GM18907 (cell line): Measurements from ENCODE around the gene MOGAT3.

Source experiments
- ATAC-seq: cut with Tn5 transposase; IDR thresholded peaks from one replicate; pipeline ENCODE4 v1.9.1; 2021; ENCODE audit warnings: mild to moderate bottlenecking, moderate library complexity; ENCODE audit not compliant: unreplicated experiment

The MOGAT3 gene

GRCh38 chr7:101163279-101164070, 37.4 kb downstream of the MOGAT3 start:
- no peak for ATAC-seq

GRCh38 chr7:101162551-101163278, 38.1 kb downstream of the MOGAT3 start:
- ATAC-seq, result no peak

DNA sequence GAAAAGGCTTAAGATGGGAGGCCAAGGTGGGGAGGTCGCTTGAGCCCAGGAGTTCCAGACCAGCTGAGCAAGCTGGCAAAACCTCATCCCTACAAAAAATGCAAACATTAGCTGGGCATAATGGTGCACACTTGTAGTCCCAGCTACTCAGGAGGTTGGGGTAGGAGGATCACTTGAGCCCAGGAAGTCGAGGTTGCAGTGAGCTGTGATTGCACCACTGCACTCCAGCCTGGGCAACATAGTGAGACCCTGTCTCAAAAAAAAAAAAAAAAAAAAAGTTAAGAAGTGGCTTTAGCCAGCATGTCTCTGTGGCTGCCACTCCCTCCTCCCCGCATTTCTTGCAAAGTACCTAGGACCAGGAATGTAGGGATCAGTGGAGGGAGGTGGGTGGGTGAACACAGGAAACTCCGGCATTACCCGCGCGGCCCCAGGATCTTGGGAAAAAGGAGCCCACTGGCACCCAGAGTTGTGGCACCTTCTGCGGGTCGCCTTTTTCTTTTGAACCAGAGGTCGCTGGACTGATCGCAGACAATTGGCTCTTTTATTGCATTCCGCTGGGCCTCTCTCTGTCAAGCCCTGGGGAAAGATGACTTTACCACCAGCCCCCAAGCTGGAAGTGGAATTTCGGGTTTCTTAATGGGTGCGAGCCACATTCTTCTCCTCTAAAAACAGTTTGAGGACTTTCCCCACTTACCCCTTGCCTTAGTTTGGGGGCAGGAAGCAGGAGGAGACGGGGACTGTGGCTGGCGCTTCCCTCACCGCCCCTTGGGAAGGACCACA, 39.0 kb downstream of the MOGAT3 start:
- no peak for ATAC-seq

- no peak for ATAC-seq
Observed at GRCh38 chr7:101160910-101161309, 39.9 kb downstream of the MOGAT3 start.

DNA sequence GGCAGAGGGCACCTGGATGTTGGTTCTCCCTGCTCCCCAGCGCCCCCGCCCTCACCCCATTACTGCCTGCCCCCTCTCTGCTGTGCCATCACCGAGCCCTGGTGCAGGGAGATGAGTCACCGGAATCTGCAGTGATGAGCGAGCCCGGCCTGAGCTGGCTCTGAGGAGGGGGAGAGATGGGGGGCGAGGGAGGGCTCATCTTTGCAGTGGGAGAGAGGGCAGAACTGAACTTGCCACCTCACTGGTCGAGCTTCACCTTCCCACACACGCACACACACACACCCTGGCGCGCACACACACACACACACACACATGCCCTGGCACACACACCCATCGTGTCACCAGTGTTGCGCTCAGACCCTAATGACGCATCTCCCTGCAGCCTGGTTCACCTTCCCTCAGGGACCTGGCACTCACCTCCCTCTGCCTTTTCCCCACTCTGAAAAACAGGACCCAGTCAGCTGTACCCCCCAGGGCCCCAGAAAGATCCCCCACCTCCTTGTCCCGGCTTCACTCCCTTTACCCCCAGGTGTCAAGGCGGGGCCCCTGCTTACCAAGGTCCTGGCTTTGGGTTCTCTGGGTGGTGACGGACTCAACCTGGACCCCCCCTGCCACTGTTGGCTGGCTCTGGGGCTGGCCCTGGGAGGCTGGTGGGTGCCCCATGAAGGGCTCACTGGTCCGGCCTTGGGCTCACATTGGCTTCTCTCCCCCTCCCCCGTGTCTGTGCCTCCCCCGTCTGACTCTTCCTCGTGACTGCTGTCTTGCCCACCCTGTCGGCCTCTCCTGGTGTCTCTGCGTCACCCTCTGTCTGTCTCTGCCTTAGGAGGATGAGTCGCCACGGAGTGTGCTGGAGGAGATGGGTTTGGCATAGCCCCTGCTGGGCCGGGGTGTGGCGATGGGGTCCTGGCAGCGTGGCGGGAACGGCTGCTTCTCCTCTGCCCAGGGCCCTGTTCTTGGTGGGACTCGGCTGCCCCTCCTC, 40.9 kb downstream of the MOGAT3 start:
- ATAC-seq, result no peak

- ATAC-seq, result no peak
Observed at GRCh38 chr7:101156866-101157589, 43.8 kb downstream of the MOGAT3 start.

DNA sequence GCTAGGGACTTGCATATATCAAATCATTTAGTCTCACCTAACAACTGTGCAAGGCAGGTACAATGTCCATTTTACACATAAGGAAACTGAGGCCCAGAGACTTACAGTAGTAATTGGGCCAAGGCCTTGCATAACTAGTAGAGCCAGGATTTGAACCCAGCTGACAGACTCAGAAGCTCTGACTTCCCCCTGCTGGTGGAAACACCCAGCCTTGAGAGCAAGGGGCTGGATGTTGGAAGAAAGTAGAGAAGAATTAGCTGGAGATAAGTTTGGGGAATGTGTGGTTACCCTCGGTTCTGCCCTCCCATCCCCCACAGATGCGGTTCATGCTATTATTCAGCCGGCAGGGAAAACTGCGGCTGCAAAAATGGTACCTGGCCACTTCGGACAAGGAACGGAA, 44.6 kb downstream of the MOGAT3 start:
- no peak for ATAC-seq

DNA sequence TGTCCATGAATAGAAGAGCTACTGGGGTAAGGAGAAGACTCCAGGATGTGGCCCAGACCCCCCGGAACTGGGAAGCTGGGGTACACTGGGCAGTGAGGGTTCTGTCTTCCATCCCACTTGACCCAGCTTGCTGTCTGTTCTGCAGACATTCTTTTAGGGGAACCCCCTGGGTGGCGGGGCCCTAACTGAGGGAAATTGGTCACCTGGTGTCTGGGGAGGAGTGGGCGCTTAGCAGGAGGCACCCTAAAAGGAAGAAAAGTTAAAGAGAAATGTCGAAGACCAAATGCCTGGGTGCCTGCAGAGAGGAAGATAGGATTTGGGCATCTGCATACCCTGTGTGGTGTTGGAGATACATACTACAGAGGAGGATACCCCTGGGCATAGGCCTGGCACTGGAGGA, 45.5 kb downstream of the MOGAT3 start:
- no peak for ATAC-seq

DNA sequence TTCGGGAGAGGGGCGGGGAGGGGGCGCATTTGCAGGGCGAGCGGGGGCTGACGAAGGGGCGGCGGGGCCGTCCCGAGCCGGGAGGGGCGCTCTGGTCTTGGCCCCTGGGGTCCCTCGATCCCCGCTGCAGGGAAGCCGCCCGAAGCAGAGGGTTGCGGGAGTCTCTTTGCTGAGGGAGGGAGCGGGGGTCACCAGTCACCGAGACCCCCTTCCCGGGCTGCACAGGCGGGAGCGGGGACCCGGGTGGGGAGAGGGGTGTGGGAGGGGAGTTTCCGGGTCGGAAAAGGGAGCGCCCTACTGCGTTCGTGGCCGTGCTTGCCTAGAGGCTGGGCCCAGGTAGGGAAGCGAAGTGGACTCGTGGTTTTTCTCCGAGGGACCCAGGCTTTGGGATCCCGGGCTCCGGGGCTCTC, 46.1 kb downstream of the MOGAT3 start:
- peak; percentile 22 for ATAC-seq

GRCh38 chr7:101153969-101154692, 46.7 kb downstream of the MOGAT3 start, which contains the start of gene AP1S1:
Gene AP1S1 (plus strand): TSS chr7:101154476. CDS start chr7:101154515, 39 bp downstream.
- ATAC-seq, result peak; percentile 80

- no peak for ATAC-seq
Observed at GRCh38 chr7:101151908-101152651, 48.8 kb downstream of the MOGAT3 start.
